PC-3 (cell line): Measurements from ENCODE around the gene INPP5D. TPM values are rescaled to one million over a fixed set of nuclear protein-coding genes. Genes with fewer than 3 reads are reported as not detected.

Experiments used
- ATAC-seq: fragments of 200-7000 bp; cut with Tn5 transposase; 2 replicates; pipeline ENCODE4 v1.9.1; 2020; ENCODE audit warnings: mild to moderate bottlenecking, moderate library complexity
- BruUV-seq: library from RNA; stranded (reverse); fragments of 400-500 nt; replicated peaks from 2 replicates; lab custom pipeline; 2021; lab: Mats Ljungman, UMichigan
- CTCF ChIA-PET: fragments of 300-600 bp; sonication (Branson Sonifier 250); formaldehyde crosslinking; loops from one replicate; lab custom pipeline; 2022; ENCODE audit warnings: antibody characterized with exemption; lab: Charles Lee
- POLR2A ChIA-PET: fragments of 300-600 bp; sonication (Branson Sonifier 250); formaldehyde crosslinking; loops from one replicate; lab custom pipeline; 2022; ENCODE audit warnings: antibody characterized with exemption; ENCODE audit not compliant: unreplicated experiment; lab: Charles Lee
- DNase-seq: peaks from one replicate; pipeline ENCODE4 v3.0.0-alpha.2; 2015
- H2AFZ ChIP-seq: fragments of 300-600 bp; sonication (generic); 2 replicates; pipeline ENCODE4 v1.6.0; 2016; ENCODE audit warnings: antibody characterized with exemption, low read length
- H3F3A ChIP-seq: fragments of 300-600 bp; sonication (generic); one replicate; pipeline ENCODE4 v1.6.0; 2017; ENCODE audit warnings: antibody characterized with exemption, low read length, control low read depth, mild to moderate bottlenecking; ENCODE audit not compliant: unreplicated experiment
- H3K27ac ChIP-seq: fragments of 300-600 bp; sonication (generic); 2 replicates; pipeline ENCODE4 v1.5.1; 2016; ENCODE audit warnings: mild to moderate bottlenecking, low read length
- H3K27me3 ChIP-seq: fragments of 300-600 bp; sonication (generic); 2 replicates; pipeline ENCODE4 v1.6.1; 2016; ENCODE audit warnings: low read length, mixed read lengths
- H3K36me3 ChIP-seq: fragments of 300-600 bp; sonication (generic); 2 replicates; pipeline ENCODE4 v1.6.1; 2016; ENCODE audit warnings: low read depth, mixed run types, low read length, mixed read lengths
- H3K4me1 ChIP-seq: fragments of 300-600 bp; sonication (generic); 2 replicates; pipeline ENCODE4 v1.5.1; 2016; ENCODE audit warnings: low read length; ENCODE audit not compliant: insufficient read depth
- H3K4me2 ChIP-seq: fragments of 300-600 bp; sonication (generic); 2 replicates; pipeline ENCODE4 v1.6.0; 2016; ENCODE audit warnings: low read length
- H3K4me3 ChIP-seq: fragments of 300-600 bp; sonication (generic); 2 replicates; pipeline ENCODE4 v1.5.1; 2016; ENCODE audit warnings: mild to moderate bottlenecking, low read length, mixed read lengths
- H3K79me2 ChIP-seq: fragments of 300-600 bp; sonication (generic); 2 replicates; pipeline ENCODE4 v1.6.1; 2017; ENCODE audit warnings: low read length, mixed read lengths
- H3K9ac ChIP-seq: fragments of 300-600 bp; sonication (generic); 2 replicates; pipeline ENCODE4 v1.6.0; 2016; ENCODE audit warnings: mild to moderate bottlenecking, low read length
- H3K9me2 ChIP-seq: fragments of 300-600 bp; sonication (generic); replicated peaks from 2 replicates; pipeline ENCODE4 v1.6.1; 2016; ENCODE audit warnings: mixed run types, low read length, mixed read lengths
- H3K9me3 ChIP-seq: fragments of 300-600 bp; sonication (generic); 2 replicates; pipeline ENCODE4 v1.6.1; 2016; ENCODE audit warnings: low read length, mixed read lengths
- H4K20me1 ChIP-seq: fragments of 300-600 bp; sonication (generic); 2 replicates; pipeline ENCODE4 v1.6.1; 2016; ENCODE audit warnings: low read length, mixed read lengths
- EZH2 ChIP-seq: fragments of 300-600 bp; sonication (generic); IDR thresholded peaks from one replicate; pipeline ENCODE4 v1.6.1; 2017; ENCODE audit warnings: antibody characterized with exemption, mild to moderate bottlenecking, low read length; ENCODE audit not compliant: unreplicated experiment
- EZH2phosphoT487 ChIP-seq: fragments of 300-600 bp; sonication (generic); IDR thresholded peaks from 2 replicates; pipeline ENCODE4 v1.6.1; 2018; ENCODE audit warnings: mild to moderate bottlenecking, antibody characterized with exemption, low read length, borderline replicate concordance
- intact Hi-C: fragments of 100-400 bp; cut with micrococcal nuclease; formaldehyde crosslinking; loops from 2 replicates; pipeline ENCODE4 v1.9.0; 2023
- total RNA-seq: library from RNA; depleted of rRNA; stranded (reverse); fragments of >200 nt; gene quantifications from 2 replicates; pipeline ENCODE4 v1.2.3, GENCODE V29; 2014
- TF ChIP-seq, protein P1 (sequence below): fragments of 300-600 bp; sonication (generic); conservative IDR thresholded peaks from 2 replicates; pipeline ENCODE4 v1.5.1; 2017; ENCODE audit warnings: antibody characterized with exemption, low read depth, mild to moderate bottlenecking, low read length

The INPP5D gene
- total RNA-seq, 1 experiment from 2014 or later, result 0.26 TPM

- ATAC-seq (no peak), DNase-seq (no peak)
- Histone ChIP-seq H3K9me3 (no peaks in the 10 kb centered on the region), H3K27me3 (no peaks in the 10 kb centered on the region), H3K36me3 (no peaks in the 10 kb centered on the region), H3K9me2 (no peaks in the 10 kb centered on the region), H3K4me2 (no peak overlapping the region), H3K27ac (no peak overlapping the region), H3K4me3 (no peak overlapping the region), H3K4me1 (no peaks in the 10 kb centered on the region), H3K79me2 (no peaks in the 10 kb centered on the region), H4K20me1 (no peaks in the 10 kb centered on the region), H3F3A (no peaks in the 10 kb centered on the region), H3K9ac (no peak overlapping the region), H2AFZ (no peak overlapping the region)
- ChIA-PET CTCF (no interaction called here), POLR2A (no interaction called here)
- TF ChIP-seq EZH2 (no peak), EZH2phosphoT487 (no peak)
- TF ChIP-seq, protein P1, sequence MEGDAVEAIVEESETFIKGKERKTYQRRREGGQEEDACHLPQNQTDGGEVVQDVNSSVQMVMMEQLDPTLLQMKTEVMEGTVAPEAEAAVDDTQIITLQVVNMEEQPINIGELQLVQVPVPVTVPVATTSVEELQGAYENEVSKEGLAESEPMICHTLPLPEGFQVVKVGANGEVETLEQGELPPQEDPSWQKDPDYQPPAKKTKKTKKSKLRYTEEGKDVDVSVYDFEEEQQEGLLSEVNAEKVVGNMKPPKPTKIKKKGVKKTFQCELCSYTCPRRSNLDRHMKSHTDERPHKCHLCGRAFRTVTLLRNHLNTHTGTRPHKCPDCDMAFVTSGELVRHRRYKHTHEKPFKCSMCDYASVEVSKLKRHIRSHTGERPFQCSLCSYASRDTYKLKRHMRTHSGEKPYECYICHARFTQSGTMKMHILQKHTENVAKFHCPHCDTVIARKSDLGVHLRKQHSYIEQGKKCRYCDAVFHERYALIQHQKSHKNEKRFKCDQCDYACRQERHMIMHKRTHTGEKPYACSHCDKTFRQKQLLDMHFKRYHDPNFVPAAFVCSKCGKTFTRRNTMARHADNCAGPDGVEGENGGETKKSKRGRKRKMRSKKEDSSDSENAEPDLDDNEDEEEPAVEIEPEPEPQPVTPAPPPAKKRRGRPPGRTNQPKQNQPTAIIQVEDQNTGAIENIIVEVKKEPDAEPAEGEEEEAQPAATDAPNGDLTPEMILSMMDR, result no peak
- BruUV-seq, result no TSS peak
- intact Hi-C loops, result no loop called here
Measured at GRCh38 chr2:233195027-233195426, 134.9 kb downstream of the INPP5D start.

GRCh38 chr2:233197022-233197421 is 136.9 kb downstream of the INPP5D start:
- ATAC-seq (no peak), DNase-seq (no peak)
- Histone ChIP-seq H2AFZ (no peak overlapping the region), H4K20me1 (no peaks in the 10 kb centered on the region), H3F3A (no peaks in the 10 kb centered on the region), H3K27ac (no peak overlapping the region), H3K9me3 (no peaks in the 10 kb centered on the region), H3K27me3 (no peaks in the 10 kb centered on the region), H3K9me2 (no peaks in the 10 kb centered on the region), H3K4me3 (no peak overlapping the region), H3K9ac (no peak overlapping the region), H3K4me1 (no peaks in the 10 kb centered on the region), H3K79me2 (no peaks in the 10 kb centered on the region), H3K36me3 (no peaks in the 10 kb centered on the region), H3K4me2 (no peak overlapping the region)
- POLR2A ChIA-PET, result no interaction called here
- CTCF ChIA-PET, result no interaction called here
- no TSS peak for BruUV-seq
- intact Hi-C loops, result no loop called here
- TF ChIP-seq EZH2phosphoT487 (no peak), EZH2 (no peak)
- TF ChIP-seq, protein P1, result no peak

- Histone ChIP-seq H3K4me3 (no peak overlapping the region), H3F3A (no peaks in the 10 kb centered on the region), H3K79me2 (no peaks in the 10 kb centered on the region), H3K27ac (no peak overlapping the region), H2AFZ (no peak overlapping the region), H4K20me1 (no peaks in the 10 kb centered on the region), H3K9ac (no peak overlapping the region), H3K9me3 (no peaks in the 10 kb centered on the region), H3K4me2 (no peak overlapping the region), H3K9me2 (no peaks in the 10 kb centered on the region), H3K4me1 (no peaks in the 10 kb centered on the region), H3K27me3 (no peaks in the 10 kb centered on the region), H3K36me3 (no peaks in the 10 kb centered on the region)
- intact Hi-C loops, result no loop called here
- DNase-seq, result no peak
- ChIA-PET CTCF (no interaction called here), POLR2A (no interaction called here)
- BruUV-seq, result no TSS peak
- no peak for ATAC-seq
- TF ChIP-seq, protein P1, result no peak
- TF ChIP-seq EZH2phosphoT487 (no peak), EZH2 (no peak)
Measured at GRCh38 chr2:233198026-233198425, 137.9 kb downstream of the INPP5D start.
